Activated gamma-delta T cell treated with anti-CD3 and anti-CD28 coated beads, Interleukin-2, amount 50 U/mL, for 16 hours (primary cell): Measurements from ENCODE around the gene RBM7.

ENCODE experiments used
- DNase-seq: peaks from one replicate; pipeline ENCODE4 v3.0.0-alpha.2; 2020; ENCODE audit warnings: low read depth

Gene RBM7

DNA sequence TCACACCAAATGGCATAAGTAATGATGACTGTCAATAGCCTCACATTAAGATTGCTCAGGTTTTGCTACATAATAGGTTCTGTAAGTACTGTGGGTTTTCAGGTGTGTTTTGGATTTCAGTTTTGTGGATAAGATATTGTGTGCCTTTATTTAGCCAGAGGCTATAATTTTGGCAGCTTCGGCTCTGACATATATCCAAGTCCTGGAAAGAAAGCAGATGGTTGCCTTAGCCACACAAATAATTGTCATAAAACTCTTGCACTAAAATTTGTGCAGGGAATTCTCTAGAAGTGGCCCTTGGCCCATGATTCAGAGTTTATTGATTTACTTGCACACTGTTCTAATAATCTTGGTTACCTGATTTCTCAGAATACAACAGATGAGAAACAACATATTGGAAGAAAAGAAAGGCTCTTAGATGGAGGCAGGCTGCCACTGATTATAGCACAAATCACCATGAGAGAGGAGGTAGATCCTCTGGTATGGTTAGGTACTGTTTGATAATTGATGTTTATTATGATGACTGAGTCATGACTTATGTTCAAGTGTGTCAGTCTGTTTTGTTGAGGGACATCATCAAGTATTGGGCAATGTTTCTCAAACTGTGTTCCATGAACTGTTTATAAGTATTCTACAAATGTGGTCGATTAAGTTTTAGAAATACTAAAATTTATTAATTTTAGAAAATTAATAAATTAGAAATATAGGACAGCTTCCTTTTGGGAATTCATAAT is 48.5 kb downstream of the RBM7 start:
- no peak for DNase-seq

DNA sequence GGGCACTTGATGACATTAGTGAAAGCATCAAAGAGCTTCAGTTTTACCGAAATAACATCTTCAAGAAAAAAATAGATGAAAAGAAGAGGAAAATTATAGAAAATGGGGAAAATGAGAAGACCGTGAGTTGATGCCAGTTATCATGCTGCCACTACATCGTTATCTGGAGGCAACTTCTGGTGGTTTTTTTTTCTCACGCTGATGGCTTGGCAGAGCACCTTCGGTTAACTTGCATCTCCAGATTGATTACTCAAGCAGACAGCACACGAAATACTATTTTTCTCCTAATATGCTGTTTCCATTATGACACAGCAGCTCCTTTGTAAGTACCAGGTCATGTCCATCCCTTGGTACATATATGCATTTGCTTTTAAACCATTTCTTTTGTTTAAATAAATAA is 49.4 kb downstream of the RBM7 start:
- no peak for DNase-seq

DNA sequence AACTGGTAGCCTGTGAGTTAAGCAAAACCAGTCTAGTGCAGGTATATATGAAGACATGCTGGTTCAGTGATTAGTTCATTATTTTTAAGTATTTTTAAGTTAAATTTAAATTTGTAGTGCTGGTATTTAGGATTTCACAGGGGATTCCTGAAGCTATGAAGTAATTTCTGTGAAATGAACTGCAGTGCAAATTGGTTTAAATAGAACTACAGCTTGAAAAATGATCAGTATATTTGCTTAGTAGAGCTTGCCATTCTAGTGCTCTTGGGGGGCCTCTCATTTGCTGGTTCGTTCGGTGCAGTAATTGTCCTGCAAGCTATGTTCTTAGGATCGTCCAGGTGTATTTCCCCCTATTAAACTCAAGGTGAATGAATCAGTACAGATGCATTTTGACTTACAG is 51.9 kb downstream of the RBM7 start:
- no peak for DNase-seq
